CD4-positive, alpha-beta T cell treated with Interleukin-15 for 4 hours (primary cell): ENCODE data around the gene RTL10.
"Not testable (repeated sequence)": the region's sequence is repeated elsewhere in the genome, so short reads cannot be mapped to it uniquely, and the experiment has no call there.

Experiments
- DNase-seq: peaks from one replicate; pipeline ENCODE4 v3.0.0-alpha.2; 2020; ENCODE audit warnings: low spot score

Gene RTL10

GRCh38 chr22:19843107-19843856 is 11.4 kb downstream of the RTL10 start:
- no peak for DNase-seq

- no peak for DNase-seq
These were observed 12.1 kb downstream of the RTL10 start for GRCh38 chr22:19842393-19843106.

- no peak for DNase-seq
These were observed 12.9 kb downstream of the RTL10 start for GRCh38 chr22:19841641-19842392.

- no peak for DNase-seq
These were observed 13.6 kb downstream of the RTL10 start for GRCh38 chr22:19840955-19841640.

GRCh38 chr22:19840059-19840458 is 14.6 kb downstream of the RTL10 start:
- DNase-seq = no peak

- no peak for DNase-seq
These were observed 16.8 kb downstream of the RTL10 start for GRCh38 chr22:19837915-19838314.

- no peak for DNase-seq
These were observed 18.2 kb downstream of the RTL10 start for GRCh38 chr22:19836512-19836911.

GRCh38 chr22:19834599-19834998 is 20.1 kb downstream of the RTL10 start:
- no peak for DNase-seq

GRCh38 chr22:19833327-19833726 is 21.3 kb downstream of the RTL10 start:
- not testable (repeated sequence) for DNase-seq

- no peak for DNase-seq
These were observed 22.1 kb downstream of the RTL10 start for GRCh38 chr22:19832476-19833108.

- not testable (repeated sequence) for DNase-seq
These were observed 22.7 kb downstream of the RTL10 start for GRCh38 chr22:19831979-19832378.

GRCh38 chr22:19831016-19831415 is 23.7 kb downstream of the RTL10 start:
- no peak for DNase-seq

GRCh38 chr22:19828035-19828401 is 26.7 kb downstream of the RTL10 start:
- DNase-seq = no peak

GRCh38 chr22:19827341-19828034 is 27.2 kb downstream of the RTL10 start:
- DNase-seq = no peak

- DNase-seq = no peak
These were observed 28.1 kb downstream of the RTL10 start for GRCh38 chr22:19826619-19826950.

- DNase-seq = no peak
These were observed 28.6 kb downstream of the RTL10 start for GRCh38 chr22:19825904-19826618.

GRCh38 chr22:19824926-19825339 is 29.7 kb downstream of the RTL10 start:
- DNase-seq = no peak

- DNase-seq = no peak
These were observed 30.3 kb downstream of the RTL10 start for GRCh38 chr22:19824212-19824925.

GRCh38 chr22:19823902-19824211 is 30.8 kb downstream of the RTL10 start:
- DNase-seq = no peak
